NAMALWA (cell line): Measurements from ENCODE around the gene TBX1.
A peak's percentile ranks its signal among the peaks of the same experiment; 100 is the strongest.
"Not testable (repeated sequence)": the region's sequence is repeated elsewhere in the genome, so short reads cannot be mapped to it uniquely, and the experiment has no call there.

Experiments
- DNase-seq: peaks from one replicate; pipeline ENCODE4 v3.0.0-alpha.2; 2015; ENCODE audit warnings: low spot score

TBX1 gene

GRCh38 chr22:19765477-19766239, 5.1 kb downstream of the TBX1 start:
- no peak for DNase-seq

GRCh38 chr22:19766240-19766510, 5.6 kb downstream of the TBX1 start:
- DNase-seq = no peak

DNA sequence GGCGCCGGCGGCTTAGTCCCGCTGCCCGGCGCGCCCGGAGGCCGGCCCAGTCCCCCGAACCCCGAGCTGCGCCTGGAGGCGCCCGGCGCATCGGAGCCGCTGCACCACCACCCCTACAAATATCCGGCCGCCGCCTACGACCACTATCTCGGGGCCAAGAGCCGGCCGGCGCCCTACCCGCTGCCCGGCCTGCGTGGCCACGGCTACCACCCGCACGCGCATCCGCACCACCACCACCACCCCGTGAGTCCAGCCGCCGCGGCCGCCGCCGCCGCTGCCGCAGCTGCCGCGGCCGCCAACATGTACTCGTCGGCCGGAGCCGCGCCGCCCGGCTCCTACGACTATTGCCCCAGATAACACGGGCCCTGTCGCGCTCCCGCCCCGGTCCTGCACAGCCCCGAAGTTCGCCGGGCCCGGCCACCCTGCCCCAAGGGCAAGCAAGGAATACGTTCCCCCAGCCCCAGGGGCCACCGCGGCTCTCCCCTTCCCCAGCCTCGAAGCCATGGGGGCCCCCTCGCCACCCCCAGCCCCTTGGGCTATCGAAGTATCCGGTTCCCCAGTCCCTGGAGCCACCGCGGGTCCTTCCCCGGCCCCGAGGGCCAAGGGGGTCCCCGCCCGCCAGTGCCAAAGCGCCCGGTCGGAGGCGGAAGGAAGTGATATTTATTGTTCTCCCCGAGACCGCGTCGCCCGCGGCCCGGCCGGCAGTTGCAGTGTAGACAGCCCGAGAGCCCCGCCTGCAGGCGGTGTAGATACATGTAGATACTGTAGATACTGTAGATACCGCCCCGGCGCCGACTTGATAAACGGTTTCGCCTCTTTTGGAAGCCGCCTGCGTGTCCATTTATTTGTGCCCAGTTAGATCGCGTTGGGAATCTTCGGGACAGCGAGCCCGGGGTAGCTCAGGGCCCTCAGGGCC, 6.2 kb downstream of the TBX1 start:
- no peak for DNase-seq

GRCh38 chr22:19767427-19768341, 7.1 kb downstream of the TBX1 start:
- no peak for DNase-seq

GRCh38 chr22:19769393-19769715, 8.8 kb downstream of the TBX1 start:
- DNase-seq = no peak

- DNase-seq = no peak
These were observed 10.0 kb downstream of the TBX1 start for GRCh38 chr22:19770349-19771220.

- DNase-seq = no peak
These were observed 11.8 kb downstream of the TBX1 start for GRCh38 chr22:19772422-19772672.

DNA sequence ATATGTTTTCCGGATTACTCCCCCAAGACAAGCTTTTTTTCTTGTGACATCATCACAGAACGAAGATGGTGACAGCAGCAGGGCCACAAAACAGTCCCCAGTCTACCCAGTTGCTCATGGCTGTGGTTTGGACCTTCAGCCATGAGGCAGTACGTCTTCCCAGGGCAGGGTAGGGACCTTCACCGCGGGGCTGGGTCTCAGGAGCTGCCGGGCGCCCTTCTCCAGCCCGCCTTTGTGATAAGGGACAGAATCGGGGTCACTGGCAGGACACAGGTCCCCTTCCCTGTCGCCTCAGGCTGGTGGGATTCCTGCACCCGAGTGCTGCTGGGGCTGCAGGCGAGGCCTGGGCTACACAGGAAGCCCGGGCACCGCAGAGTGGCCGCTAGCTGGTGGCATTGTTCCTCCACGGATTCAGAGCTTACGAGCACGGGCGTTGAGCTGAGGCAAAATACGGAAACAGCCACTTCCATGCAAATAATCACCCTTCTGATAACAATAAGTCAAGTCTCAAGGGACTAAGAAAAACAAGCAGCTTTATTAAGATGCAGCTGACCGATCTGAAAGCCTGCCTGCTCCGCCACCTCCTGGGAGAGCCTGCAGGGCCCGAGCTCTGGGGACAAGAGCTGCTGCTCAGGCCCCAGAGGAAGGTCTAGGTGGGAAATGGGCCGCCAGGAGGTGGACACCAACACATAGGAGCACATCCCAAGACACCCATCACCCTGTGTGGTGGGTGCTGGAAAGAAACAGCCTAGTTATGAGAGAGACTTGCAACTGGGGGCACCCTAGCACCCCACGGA, 12.3 kb downstream of the TBX1 start:
- DNase-seq = peak; percentile 52

DNA sequence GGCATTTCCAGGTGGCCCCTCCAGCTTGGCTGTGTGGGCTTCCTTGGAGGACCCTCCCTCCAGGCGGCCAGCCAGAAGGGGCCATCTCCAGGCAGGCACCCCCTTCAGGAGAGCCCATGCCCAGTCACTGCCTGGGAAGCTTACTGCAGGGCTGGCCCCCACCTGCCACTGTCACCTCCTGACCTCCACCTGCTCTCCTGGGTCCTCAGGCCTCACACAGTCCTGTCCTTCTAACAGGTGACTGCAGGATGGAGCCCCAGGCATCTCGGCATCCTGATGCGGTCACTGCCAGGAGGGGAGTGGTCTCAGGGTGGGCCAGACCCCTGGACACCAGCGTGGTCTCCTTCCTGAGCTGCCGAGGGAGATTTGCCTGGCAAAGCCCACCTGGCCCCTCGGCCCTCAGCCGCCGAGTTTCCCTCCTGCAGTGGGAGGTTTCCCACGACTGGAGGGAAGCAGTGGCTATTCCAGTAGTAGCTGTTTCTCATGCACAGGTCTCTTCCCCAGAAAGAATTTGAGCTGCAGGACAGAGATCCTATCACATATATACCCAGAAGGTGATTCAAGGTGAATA, 13.0 kb downstream of the TBX1 start:
- no peak for DNase-seq

- no peak for DNase-seq
These were observed 14.1 kb downstream of the TBX1 start for GRCh38 chr22:19774628-19775027.

DNA sequence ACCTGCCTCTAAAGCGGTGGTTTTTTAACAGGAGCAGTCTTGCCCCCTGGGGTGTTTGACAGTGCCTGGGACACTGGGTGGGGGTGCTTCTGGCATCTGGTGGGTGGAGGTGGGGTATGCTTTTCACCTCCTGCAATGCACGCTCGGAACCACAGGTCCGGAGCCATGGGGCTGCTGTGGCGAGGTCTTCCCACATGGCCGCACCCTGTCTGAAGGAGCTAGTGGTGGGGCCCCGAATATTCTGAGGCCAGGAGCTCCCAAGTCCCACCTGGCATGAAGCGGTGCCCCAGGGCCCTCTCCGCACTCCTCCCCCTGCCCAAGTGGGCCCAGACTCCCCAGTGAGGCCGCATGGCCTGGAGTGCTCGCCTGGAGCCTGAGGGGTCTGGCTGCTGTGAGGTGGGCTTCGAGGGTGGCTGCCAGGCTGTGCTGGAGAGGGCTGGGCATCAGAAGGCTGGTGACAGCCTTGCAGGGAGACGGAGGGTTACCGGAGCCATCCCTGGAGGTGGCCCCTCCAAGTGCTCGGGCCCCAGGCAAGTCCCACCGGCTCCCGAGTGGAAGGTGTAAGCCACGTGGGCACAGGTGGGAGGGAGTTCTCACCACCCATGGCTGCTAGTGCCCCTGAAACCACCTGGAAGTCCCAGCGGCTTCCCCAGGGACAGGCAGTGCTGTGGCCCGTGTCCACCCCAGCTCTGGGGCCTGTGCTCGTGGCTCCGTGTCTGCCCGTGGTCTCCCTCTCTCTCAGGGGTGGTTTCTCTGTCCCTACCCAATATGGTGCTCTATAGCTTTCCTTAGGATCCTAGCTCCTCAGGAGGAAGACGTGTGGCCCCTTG, 15.1 kb downstream of the TBX1 start:
- no peak for DNase-seq

GRCh38 chr22:19776433-19777031, 16.0 kb downstream of the TBX1 start:
- DNase-seq = no peak

DNA sequence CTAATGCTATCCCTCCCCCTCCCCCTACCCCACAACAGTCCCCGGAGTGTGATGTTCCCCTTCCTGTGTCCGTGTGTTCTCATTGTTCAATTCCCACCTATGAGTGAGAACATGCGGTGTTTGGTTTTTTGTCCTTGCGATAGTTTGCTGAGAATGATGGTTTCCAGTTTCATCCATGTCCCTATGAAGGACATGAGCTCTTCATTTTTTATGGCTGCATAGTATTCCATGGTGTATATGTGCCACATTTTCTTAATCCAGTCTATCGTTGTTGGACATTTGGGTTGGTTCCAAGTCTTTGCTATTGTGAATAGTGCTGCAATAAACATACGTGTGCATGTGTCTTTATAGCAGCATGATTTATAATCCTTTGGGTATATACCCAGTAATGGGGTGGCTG, 16.6 kb downstream of the TBX1 start:
- not testable (repeated sequence) for DNase-seq

- no peak for DNase-seq
These were observed 18.4 kb downstream of the TBX1 start for GRCh38 chr22:19779011-19779421.

- DNase-seq = no peak
These were observed 19.2 kb downstream of the TBX1 start for GRCh38 chr22:19779685-19780268.

DNA sequence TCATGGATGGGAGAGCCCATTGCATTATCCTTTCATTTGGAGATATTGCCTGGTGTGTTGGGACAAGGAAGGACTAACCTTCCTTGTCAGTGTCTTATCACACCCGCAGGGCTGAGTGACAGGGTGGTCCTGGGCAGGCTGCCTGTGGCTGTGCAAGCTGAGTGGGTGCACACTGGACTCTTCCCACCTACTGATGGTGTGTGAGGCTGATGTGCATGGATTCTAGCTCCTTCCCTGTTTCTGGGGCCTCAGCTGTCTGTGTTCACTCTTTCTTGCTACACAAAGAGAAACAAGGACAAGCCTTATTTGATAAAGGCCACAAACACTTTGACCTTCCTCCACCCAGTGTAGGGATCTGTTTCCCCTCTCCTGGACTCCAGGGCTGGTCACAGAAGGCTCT, 22.0 kb downstream of the TBX1 start:
- DNase-seq = no peak

DNA sequence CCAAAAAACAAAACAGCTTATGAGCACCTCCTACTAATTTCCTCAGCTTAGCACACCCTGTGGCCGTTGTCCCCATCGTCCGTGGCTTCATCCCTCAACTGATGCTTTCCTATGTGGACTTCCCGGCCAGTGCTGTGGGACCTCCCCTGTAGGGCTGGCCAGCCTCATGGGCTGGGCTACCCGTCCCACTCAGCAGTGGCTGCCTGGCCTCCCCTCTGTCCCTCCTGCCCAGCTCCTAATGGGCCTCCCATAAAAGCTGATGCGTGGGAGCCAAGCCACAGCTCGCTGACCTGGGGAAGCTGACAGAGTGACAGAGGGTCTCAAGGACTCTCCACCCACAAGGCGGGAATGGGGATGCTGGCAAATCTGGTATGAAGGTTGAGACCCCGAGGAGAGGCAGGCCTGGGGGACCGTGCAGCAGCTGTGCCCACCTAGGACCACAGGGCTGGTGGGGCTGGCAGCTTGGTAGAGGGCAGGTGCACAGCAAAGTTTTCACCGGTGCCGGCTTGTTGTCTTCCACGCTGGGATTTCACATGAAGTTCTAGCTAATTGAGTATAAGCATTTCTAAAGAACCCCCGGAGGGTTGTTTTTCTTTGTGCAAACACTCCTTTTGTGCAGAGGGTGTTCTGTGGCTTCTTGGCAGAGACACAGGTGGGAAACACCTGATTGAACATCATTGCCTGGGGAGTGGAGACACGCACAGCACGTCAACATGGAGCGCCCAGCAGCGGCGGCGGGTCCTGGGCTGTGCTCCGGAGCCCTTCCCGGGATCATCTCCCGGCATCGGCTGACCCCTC, 23.2 kb downstream of the TBX1 start:
- no peak for DNase-seq
